B cell (primary cell): ENCODE results near the gene DPYSL3. TPM values are rescaled to one million over a fixed set of nuclear protein-coding genes. Genes with fewer than 3 reads are reported as not detected.

Experiments
- ATAC-seq: fragments of 200-7000 bp; cut with Tn5 transposase; one replicate; pipeline ENCODE4 v1.10.0; 2021; ENCODE audit warnings: low read depth, mild to moderate bottlenecking, moderate number of reproducible peaks, moderate library complexity
- CTCF ChIA-PET: fragments of 350-600 bp; sonication (Branson Sonifier 250); formaldehyde crosslinking; loops from one replicate; lab custom pipeline; 2021; ENCODE audit warnings: antibody characterized with exemption, inconsistent platforms; lab: Charles Lee
- POLR2A ChIA-PET: fragments of 350-600 bp; sonication (Branson Sonifier 250); formaldehyde crosslinking; loops from one replicate; lab custom pipeline; 2021; ENCODE audit warnings: antibody characterized with exemption; lab: Charles Lee
- DNase-seq: peaks from one replicate; pipeline ENCODE4 v3.0.0; 2013
- H2AFZ ChIP-seq: 2 replicates; pipeline ENCODE4 v1.6.1; 2012; ENCODE audit warnings: mild to moderate bottlenecking, low read depth, low read length; ENCODE audit not compliant: insufficient read depth, poor library complexity, severe bottlenecking
- H3K27ac ChIP-seq, 2 donors: 1 replicate in 1 of 2; 2 replicates in 1 of 2; pipeline ENCODE4 v1.5.1; 2012 to 2013; ENCODE audit warnings: low read length in 2 of 2, mild to moderate bottlenecking in 2 of 2, moderate library complexity in 1 of 2
- H3K27me3 ChIP-seq, 4 experiments: fragments of 200-600 bp in 1 of 4; sonication (generic) in 1 of 4; replicated peaks in 1 of 4; 1 replicate in 2 of 4; 2 replicates in 2 of 4; pipeline versions ENCODE4 v1.6.1 to v1.7.0; 2013 to 2016; ENCODE audit warnings: low read length in 3 of 4, mild to moderate bottlenecking in 2 of 4, mixed read lengths in 1 of 4, moderate library complexity in 1 of 4; ENCODE audit not compliant: insufficient read depth in 4 of 4, control insufficient read depth in 3 of 4; ENCODE audit errors: control extremely low read depth in 1 of 4
- H3K36me3 ChIP-seq, 2 experiments: replicated peaks in 1 of 2; 1 replicate in 1 of 2; 2 replicates in 1 of 2; pipeline versions ENCODE4 v1.6.1 to v1.7.1; 2013; ENCODE audit warnings: low read length in 1 of 2; ENCODE audit not compliant: insufficient read depth in 2 of 2, control insufficient read depth in 1 of 2; ENCODE audit errors: control extremely low read depth in 1 of 2, extremely low read depth in 1 of 2
- H3K4me1 ChIP-seq, 2 donors: fragments of 200-600 bp in 1 of 2; sonication (generic) in 1 of 2; 1 replicate in 1 of 2; 2 replicates in 1 of 2; pipeline versions ENCODE4 v1.5.1 to v1.6.1; 2013 to 2017; ENCODE audit warnings: low read length in 2 of 2; ENCODE audit not compliant: control insufficient read depth in 2 of 2, insufficient read depth in 2 of 2
- H3K4me2 ChIP-seq: replicated peaks from 2 replicates; pipeline ENCODE3; 2012; ENCODE audit warnings: mild to moderate bottlenecking, low read depth, low read length; ENCODE audit not compliant: poor library complexity, severe bottlenecking
- H3K4me3 ChIP-seq, 5 experiments: fragments of 200-600 bp in 1 of 5; sonication (generic) in 1 of 5; 1 replicate in 3 of 5; 2 replicates in 2 of 5; pipeline versions ENCODE4 v1.5.1 to v1.7.0; 2011 to 2016; ENCODE audit warnings: low read length in 4 of 5, mild to moderate bottlenecking in 4 of 5, low read depth in 2 of 5, control low read depth in 1 of 5, moderate library complexity in 1 of 5; ENCODE audit not compliant: insufficient read depth in 1 of 5; ENCODE audit errors: control extremely low read depth in 1 of 5, extremely low read depth in 1 of 5
- H3K79me2 ChIP-seq: fragments of 200-600 bp; sonication (generic); one replicate; pipeline ENCODE4 v1.6.0; 2016; ENCODE audit warnings: low read length; ENCODE audit not compliant: control insufficient read depth, insufficient read depth
- H3K9ac ChIP-seq: fragments of 200-600 bp; sonication (generic); 2 replicates; pipeline ENCODE4 v1.6.1; 2017; ENCODE audit warnings: mild to moderate bottlenecking, low read length, moderate library complexity
- H3K9me3 ChIP-seq, 3 donors: one replicate each; pipeline versions ENCODE4 v1.6.1 to v1.7.1; 2013; ENCODE audit warnings: low read length in 2 of 3; ENCODE audit not compliant: control insufficient read depth in 2 of 3, insufficient read depth in 1 of 3; ENCODE audit errors: control extremely low read depth in 1 of 3
- H4K20me1 ChIP-seq: 2 replicates; pipeline ENCODE4 v1.6.0; 2012; ENCODE audit warnings: mild to moderate bottlenecking, low read length; ENCODE audit not compliant: insufficient read depth, control insufficient read depth, poor library complexity, severe bottlenecking
- H3K27ac Mint-ChIP-seq: one replicate; pipeline ENCODE4 v1.8.0; 2021; ENCODE audit warnings: mixed read lengths
- H3K27me3 Mint-ChIP-seq: one replicate; pipeline ENCODE4 v1.8.0; 2021; ENCODE audit warnings: mixed read lengths
- H3K4me1 Mint-ChIP-seq: one replicate; pipeline ENCODE4 v1.8.0; 2021; ENCODE audit warnings: mixed read lengths
- H3K4me3 Mint-ChIP-seq: one replicate; pipeline ENCODE4 v1.8.0; 2021; ENCODE audit warnings: mixed read lengths
- H3K9me3 Mint-ChIP-seq: one replicate; pipeline ENCODE4 v1.8.0; 2022; ENCODE audit warnings: mixed read lengths; ENCODE audit not compliant: insufficient read depth
- CTCF ChIP-seq: fragments of 200-600 bp; IDR thresholded peaks from one replicate; pipeline ENCODE4 v1.8.0; 2022; ENCODE audit warnings: antibody characterized with exemption, mild to moderate bottlenecking
- EZH2 ChIP-seq: IDR thresholded peaks from 2 replicates; pipeline ENCODE4 v1.6.1; 2012; ENCODE audit warnings: borderline replicate concordance, low read depth, mild to moderate bottlenecking, moderate library complexity, low read length; ENCODE audit not compliant: insufficient read depth, poor library complexity, severe bottlenecking
- WGBS: methylation state at CpG from one replicate; pipeline ENCODE4 v1.1.5; 2013; ENCODE audit warnings: missing lambda C conversion rate; ENCODE audit not compliant: insufficient coverage; 5-methylcytosine and 5-hydroxymethylcytosine counted together
- intact Hi-C: fragments of 100-400 bp; cut with micrococcal nuclease; formaldehyde crosslinking; loops from one replicate; pipeline ENCODE4 v1.10.0; 2022
- polyA plus RNA-seq: library from polyadenylated mRNA; depleted of rRNA; stranded (reverse); fragments of >200 nt; gene quantifications from 2 replicates; pipeline ENCODE4 v1.2.3, GENCODE V29; 2012
- total RNA-seq, 2 donors: library from RNA; stranded (reverse); fragments of 120-200 nt in 1 of 2; gene quantifications; 1 replicate in 1 of 2; 2 replicates in 1 of 2; pipeline versions ENCODE4 v1.2.3 to v1.2.4, GENCODE V29; 2013 to 2022

Gene DPYSL3
- total and polyA plus RNA-seq, 2 donors (not counting 1 experiment from before 2014, with no cell fraction given): not detected

- Mint-ChIP-seq H3K27me3 (no peaks in the 10 kb centered on the region), H3K9me3 (no peaks in the 10 kb centered on the region), H3K4me3 (no peak overlapping the region), H3K4me1 (no peaks in the 10 kb centered on the region), H3K27ac (no peak overlapping the region)
- Histone ChIP-seq H3K9ac (no peak overlapping the region), H3K4me2 (no peak overlapping the region), H3K79me2 (no peaks in the 10 kb centered on the region), H3K36me3 (no peaks in the 10 kb centered on the region), H3K9me3 (no peaks in the 10 kb centered on the region), H4K20me1 (no peaks in the 10 kb centered on the region), H3K27ac (no peak overlapping the region), H2AFZ (no peak overlapping the region), H3K27me3 (no peaks in the 10 kb centered on the region), H3K4me1 (no peaks in the 10 kb centered on the region), H3K4me3 (no peak overlapping the region)
- intact Hi-C loops: no loop called here
- POLR2A ChIA-PET: no interaction called here
- ATAC-seq: no peak
- DNase-seq: no peak
- CTCF ChIA-PET: interaction anchor here (0.9 kb wide), 1 partner anchor 16 kb away, joined by 3 read pairs; no protein-coding TSS in a partner anchor
- TF ChIP-seq EZH2 (no peak), CTCF (no peak)
- 60% methylated on average over 6 of the region's 6 CpGs for WGBS
Observed at GRCh38 chr5:147437161-147437596, 72.7 kb downstream of the DPYSL3 start.

GRCh38 chr5:147436596-147436995 is 73.3 kb downstream of the DPYSL3 start:
- CTCF ChIA-PET: interaction anchor here (0.9 kb wide), 1 partner anchor 16 kb away, joined by 3 read pairs; no protein-coding TSS in a partner anchor
- Histone ChIP-seq H3K4me3 (no peak overlapping the region), H3K79me2 (no peaks in the 10 kb centered on the region), H3K27me3 (no peaks in the 10 kb centered on the region), H3K9me3 (no peaks in the 10 kb centered on the region), H3K4me2 (no peak overlapping the region), H4K20me1 (no peaks in the 10 kb centered on the region), H3K4me1 (no peaks in the 10 kb centered on the region), H3K36me3 (no peaks in the 10 kb centered on the region), H2AFZ (no peak overlapping the region), H3K9ac (no peak overlapping the region), H3K27ac (no peak overlapping the region)
- no peak overlapping the region for H3K27ac Mint-ChIP-seq
- intact Hi-C loops: no loop called here
- TF ChIP-seq CTCF (no peak), EZH2 (no peak)
- H3K4me1 Mint-ChIP-seq: no peaks in the 10 kb centered on the region
- DNase-seq (no peak), ATAC-seq (no peak)
- WGBS: 44% methylated on average over 2 of the region's 3 CpGs
- H3K9me3 Mint-ChIP-seq: no peaks in the 10 kb centered on the region
- H3K4me3 Mint-ChIP-seq: no peak overlapping the region
- no peaks in the 10 kb centered on the region for H3K27me3 Mint-ChIP-seq
- POLR2A ChIA-PET: no interaction called here
